ENCODE measurements around the gene RNF112. TPM values are rescaled to one million over a fixed set of nuclear protein-coding genes. Genes with fewer than 3 reads are reported as not detected.

RNF112 gene
- total and polyA plus RNA-seq, 2 of the 13 experiments (the other 11 are each of a cell fraction or from before 2014, with no cell fraction given) = 0.05 TPM; not detected in 1

DNA sequence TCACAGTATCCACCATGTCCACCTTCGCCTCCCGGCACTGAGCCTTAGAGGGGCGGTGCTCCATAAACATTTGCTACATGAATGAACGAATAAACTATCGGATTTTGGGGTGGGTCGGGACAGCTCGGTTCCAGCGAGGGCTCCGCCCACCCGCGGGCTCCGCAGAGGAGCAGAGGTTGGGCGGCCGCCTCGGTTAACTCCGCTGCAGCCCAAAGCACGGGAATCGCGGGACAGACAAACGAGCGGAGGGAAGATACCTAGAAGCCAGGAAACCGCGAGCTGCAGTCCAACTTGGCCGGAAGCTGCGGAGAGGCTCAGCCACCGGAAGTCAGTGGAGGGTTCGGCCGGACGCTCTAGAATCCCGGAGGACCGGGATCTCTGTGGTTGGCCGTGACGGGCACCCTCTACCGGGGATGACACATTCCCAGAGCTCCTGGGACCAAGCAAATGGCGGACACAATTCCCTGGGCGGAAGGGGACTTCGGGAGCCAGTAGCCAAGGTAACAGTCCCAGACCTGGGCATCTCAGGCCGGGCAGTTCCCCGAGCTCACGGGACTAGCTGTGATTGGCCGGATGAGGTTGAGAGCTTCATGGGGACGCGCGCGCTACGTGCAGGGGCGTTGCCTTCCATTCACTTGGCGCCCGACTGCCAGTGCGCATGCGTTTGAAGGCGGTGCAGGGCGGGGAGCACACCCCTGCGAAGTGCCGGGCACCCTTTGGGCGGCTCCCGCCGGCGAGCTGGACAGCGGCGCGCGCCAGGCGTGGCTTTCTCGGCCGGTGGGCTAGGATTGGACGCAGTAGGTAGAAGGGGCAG lies 33.2 kb upstream of the RNF112 start (continued):
- TF ChIP-seq, protein P1, sequence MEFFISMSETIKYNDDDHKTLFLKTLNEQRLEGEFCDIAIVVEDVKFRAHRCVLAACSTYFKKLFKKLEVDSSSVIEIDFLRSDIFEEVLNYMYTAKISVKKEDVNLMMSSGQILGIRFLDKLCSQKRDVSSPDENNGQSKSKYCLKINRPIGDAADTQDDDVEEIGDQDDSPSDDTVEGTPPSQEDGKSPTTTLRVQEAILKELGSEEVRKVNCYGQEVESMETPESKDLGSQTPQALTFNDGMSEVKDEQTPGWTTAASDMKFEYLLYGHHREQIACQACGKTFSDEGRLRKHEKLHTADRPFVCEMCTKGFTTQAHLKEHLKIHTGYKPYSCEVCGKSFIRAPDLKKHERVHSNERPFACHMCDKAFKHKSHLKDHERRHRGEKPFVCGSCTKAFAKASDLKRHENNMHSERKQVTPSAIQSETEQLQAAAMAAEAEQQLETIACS (CRISPR knock-in tag; IDR thresholded peaks at IDR 0.05) = peak; percentile 81
- TF ChIP-seq SSRP1 (CRISPR knock-in tag; IDR thresholded peaks at IDR 0.05) (no peak), ZFP82 (CRISPR knock-in tag; IDR thresholded peaks at IDR 0.05; ENCODE audit: borderline replicate concordance) (no peak), ZNF383 (CRISPR knock-in tag; IDR thresholded peaks at IDR 0.05; ENCODE audit: borderline replicate concordance) (no peak), PCBP2 (optimal IDR thresholded peaks at IDR 0.05; ENCODE audit: low read depth, low read length, poor library complexity, severe bottlenecking) (no peak), ZC3H4 (CRISPR knock-in tag; IDR thresholded peaks at IDR 0.05; ENCODE audit: borderline replicate concordance) (no peak), ZNF703 (CRISPR knock-in tag; IDR thresholded peaks at IDR 0.05; ENCODE audit: borderline replicate concordance) (no peak), PAWR (CRISPR knock-in tag; IDR thresholded peaks at IDR 0.05; ENCODE audit: borderline replicate concordance) (no peak), CREB1 (IDR thresholded peaks at IDR 0.05) (peak; percentile 55), CREB1 (CRISPR knock-in tag; IDR thresholded peaks at IDR 0.05) (0 out of 2 replicates have a peak, but pooled peaks have one; percentile 36), SP1 (IDR thresholded peaks at IDR 0.05) (no peak; the same call in 1 of the 2 replicates), SP1 (CRISPR knock-in tag; IDR thresholded peaks at IDR 0.05) (no peak; the same call in 1 of the 2 replicates), GTF3A (CRISPR knock-in tag; conservative IDR thresholded peaks at IDR 0.05) (peak; percentile 92; the same call in 1 of the 2 replicates), MTA3 (CRISPR knock-in tag; IDR thresholded peaks at IDR 0.05) (no peak), ZNF367 (CRISPR knock-in tag; IDR thresholded peaks at IDR 0.05; ENCODE audit: borderline replicate concordance) (no peak), MAFK (conservative IDR thresholded peaks at IDR 0.05 in 1 of 2, IDR thresholded peaks at IDR 0.05 in 1 of 2; ENCODE audit: low read length in 2 of 2) (no peak), SIX1 (CRISPR knock-in tag; IDR thresholded peaks at IDR 0.05; ENCODE audit: borderline replicate concordance) (no peak), PHB2 (IDR thresholded peaks at IDR 0.05; ENCODE audit: partially characterized antibody) (no peak)
- TF ChIP-seq, protein P2, sequence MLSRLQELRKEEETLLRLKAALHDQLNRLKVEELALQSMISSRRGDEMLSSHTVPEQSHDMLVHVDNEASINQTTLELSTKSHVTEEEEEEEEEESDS (CRISPR knock-in tag; IDR thresholded peaks at IDR 0.05; ENCODE audit: borderline replicate concordance) = no peak
- TF ChIP-seq, protein P3, sequence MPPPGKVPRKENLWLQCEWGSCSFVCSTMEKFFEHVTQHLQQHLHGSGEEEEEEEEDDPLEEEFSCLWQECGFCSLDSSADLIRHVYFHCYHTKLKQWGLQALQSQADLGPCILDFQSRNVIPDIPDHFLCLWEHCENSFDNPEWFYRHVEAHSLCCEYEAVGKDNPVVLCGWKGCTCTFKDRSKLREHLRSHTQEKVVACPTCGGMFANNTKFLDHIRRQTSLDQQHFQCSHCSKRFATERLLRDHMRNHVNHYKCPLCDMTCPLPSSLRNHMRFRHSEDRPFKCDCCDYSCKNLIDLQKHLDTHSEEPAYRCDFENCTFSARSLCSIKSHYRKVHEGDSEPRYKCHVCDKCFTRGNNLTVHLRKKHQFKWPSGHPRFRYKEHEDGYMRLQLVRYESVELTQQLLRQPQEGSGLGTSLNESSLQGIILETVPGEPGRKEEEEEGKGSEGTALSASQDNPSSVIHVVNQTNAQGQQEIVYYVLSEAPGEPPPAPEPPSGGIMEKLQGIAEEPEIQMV (CRISPR knock-in tag; IDR thresholded peaks at IDR 0.05; ENCODE audit: low read depth) = no peak; the same call in 1 of the 2 replicates
- TF ChIP-seq, protein P4, sequence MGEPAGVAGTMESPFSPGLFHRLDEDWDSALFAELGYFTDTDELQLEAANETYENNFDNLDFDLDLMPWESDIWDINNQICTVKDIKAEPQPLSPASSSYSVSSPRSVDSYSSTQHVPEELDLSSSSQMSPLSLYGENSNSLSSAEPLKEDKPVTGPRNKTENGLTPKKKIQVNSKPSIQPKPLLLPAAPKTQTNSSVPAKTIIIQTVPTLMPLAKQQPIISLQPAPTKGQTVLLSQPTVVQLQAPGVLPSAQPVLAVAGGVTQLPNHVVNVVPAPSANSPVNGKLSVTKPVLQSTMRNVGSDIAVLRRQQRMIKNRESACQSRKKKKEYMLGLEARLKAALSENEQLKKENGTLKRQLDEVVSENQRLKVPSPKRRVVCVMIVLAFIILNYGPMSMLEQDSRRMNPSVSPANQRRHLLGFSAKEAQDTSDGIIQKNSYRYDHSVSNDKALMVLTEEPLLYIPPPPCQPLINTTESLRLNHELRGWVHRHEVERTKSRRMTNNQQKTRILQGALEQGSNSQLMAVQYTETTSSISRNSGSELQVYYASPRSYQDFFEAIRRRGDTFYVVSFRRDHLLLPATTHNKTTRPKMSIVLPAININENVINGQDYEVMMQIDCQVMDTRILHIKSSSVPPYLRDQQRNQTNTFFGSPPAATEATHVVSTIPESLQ (CRISPR knock-in tag; conservative IDR thresholded peaks at IDR 0.05) = no peak
- TF ChIP-seq, protein P5, sequence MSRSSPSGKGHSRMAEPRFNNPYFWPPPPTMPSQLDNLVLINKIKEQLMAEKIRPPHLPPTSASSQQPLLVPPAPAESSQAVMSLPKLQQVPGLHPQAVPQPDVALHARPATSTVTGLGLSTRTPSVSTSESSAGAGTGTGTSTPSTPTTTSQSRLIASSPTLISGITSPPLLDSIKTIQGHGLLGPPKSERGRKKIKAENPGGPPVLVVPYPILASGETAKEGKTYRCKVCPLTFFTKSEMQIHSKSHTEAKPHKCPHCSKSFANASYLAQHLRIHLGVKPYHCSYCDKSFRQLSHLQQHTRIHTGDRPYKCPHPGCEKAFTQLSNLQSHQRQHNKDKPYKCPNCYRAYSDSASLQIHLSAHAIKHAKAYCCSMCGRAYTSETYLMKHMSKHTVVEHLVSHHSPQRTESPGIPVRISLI (CRISPR knock-in tag; IDR thresholded peaks at IDR 0.05; ENCODE audit: borderline replicate concordance) = peak; percentile 56; the same call in 1 of the 2 replicates
- TF ChIP-seq, protein P6, sequence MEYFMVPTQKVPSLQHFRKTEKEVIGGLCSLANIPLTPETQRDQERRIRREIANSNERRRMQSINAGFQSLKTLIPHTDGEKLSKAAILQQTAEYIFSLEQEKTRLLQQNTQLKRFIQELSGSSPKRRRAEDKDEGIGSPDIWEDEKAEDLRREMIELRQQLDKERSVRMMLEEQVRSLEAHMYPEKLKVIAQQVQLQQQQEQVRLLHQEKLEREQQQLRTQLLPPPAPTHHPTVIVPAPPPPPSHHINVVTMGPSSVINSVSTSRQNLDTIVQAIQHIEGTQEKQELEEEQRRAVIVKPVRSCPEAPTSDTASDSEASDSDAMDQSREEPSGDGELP (IDR thresholded peaks at IDR 0.05; ENCODE audit: borderline replicate concordance, low read depth) = peak; percentile 22; the same call in 1 of the 2 replicates

All from HepG2 (cell line).